Renal pelvis (tissue), 4 donors: Measurements from ENCODE around the gene TFPI. TPM values are rescaled to one million over a fixed set of nuclear protein-coding genes. Genes with fewer than 3 reads are reported as not detected.
"Not testable (repeated sequence)": the region's sequence is repeated elsewhere in the genome, so short reads cannot be mapped to it uniquely, and the experiment has no call there.

Source experiments
- DNase-seq: peaks from one replicate; pipeline ENCODE4 v3.0.0-alpha.2; 2013
- polyA plus RNA-seq, 3 donors: library from polyadenylated mRNA; unstranded; fragments of 120-200 nt; gene quantifications; one replicate each; pipeline ENCODE4 v1.2.1, GENCODE V29; 2013; ENCODE audit not compliant: insufficient read length in 3 of 3

Gene TFPI
- polyA plus RNA-seq, 3 donors, result 35.9 to 38.1 (median 36.0) TPM

DNA sequence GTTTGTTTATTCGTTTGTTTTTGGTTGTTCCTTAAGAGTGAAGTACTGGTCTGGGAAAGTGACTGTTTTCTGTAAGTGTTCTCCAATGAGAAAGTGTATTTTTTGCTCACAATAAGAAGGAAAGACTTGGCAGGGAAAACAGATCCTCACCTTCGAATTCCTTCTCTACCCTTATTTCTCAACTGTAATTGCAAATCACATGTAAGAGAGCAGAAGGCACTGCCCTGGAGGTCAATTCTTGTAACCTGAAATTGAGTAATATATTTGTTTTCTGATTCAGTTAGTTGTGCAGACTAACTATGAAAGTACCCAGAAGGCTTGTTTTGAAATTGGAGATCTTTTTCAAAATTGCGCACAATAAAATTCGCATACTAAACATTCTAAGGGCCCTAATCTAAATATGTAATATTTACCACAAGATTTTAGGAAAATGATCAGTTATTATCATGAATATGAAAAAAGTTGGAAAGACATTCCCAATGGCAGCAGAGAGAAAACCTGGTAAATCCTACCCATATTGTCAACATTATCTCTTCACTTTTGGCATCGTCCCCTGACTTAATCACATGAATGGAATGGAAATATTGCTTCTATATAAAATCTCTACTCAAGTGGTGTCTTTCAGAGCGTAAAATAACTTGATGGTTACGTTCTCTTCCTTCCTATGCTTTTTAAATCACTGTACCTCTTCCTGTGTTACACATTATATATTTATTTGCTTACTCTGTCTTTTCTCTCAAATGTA lies 24.1 kb downstream of the TFPI start:
- no peak for DNase-seq

DNA sequence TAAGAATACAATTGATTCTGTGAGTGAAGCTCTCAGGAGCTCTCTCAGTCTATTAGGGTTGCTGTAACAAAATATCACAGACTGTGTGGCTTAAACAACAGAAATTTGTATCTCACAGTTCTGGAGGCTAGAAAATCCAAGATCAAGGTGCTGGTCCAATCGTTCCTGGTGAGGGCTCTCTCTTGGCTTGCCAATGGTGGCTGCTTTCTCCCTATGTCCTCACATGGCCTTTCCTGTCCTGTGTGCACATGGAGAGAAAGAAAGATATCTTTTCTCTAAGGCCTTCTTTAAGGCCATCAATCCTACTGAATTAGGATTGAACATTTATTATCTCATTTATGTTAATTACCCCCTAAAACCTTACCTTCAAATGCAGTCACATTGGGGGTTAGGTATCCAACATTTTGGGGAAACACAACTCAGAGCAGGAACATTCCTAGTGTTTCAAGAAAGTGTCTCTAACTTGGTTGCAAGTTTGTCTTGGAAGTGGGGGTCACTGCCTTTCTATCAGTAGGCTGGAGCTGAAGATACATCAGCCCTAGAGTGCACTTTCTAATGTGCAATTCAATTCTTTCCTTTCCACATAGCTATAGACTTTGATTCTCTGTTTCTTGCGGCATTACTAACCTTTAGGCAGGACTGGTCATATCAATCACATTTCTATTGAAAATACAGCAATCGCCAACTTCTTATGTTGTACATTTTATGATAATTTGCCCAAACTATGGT lies 24.8 kb downstream of the TFPI start:
- no peak for DNase-seq

DNA sequence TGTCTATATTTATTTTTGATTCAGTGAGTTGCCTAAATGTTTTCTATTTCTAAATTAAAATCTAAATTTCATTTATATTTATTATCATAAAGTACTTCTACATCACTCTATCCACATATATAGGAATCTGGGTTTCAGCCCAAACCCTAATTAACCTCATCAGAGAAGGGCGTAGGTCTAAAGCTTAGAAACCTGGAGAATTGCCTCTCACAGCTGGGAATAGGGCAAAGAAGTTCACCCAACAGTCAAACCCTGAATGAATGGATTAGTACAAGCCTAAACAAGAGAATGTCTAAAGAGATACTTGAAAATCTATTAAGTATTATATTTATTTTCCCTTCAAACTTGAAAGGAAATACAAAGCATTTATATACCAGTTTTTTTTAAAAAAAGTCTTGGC lies 26.2 kb downstream of the TFPI start:
- DNase-seq, result no peak

DNA sequence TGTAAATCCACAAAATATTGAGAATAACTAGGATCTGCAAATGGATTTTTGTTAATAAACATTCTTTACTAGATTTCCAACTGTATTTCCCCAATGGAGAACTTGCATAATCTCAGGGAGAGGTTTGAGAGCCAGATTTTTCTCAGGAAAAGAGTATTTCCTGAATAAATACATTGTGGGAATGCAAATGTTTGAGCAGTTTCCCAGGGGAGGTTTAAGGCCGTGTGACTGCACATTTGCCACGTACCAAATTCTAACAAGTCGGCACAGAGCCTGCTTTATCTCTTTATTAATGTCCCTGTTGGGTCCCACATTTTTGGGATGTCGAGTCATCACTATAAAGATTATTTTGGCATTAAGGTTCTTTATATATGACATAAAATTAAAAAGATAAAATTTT lies 27.0 kb downstream of the TFPI start:
- no peak for DNase-seq

DNA sequence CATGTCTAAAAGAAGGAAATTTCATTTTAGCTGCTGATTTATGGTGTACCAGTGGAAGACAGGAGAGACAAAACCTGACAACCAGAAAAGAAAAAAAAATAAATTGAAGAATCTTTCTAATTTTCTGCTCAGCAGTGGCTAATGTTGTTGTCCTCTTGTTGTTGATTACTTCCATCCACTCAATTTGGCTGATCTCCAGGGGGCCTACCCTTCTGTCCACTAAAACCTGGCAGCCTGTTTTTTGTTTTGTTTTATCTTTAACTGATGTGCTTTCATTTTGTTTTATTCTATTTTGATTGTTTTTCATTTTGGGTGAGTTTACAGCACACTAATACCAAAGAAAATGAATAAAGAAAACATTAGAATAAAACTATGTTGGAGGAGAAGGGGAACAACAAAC lies 27.4 kb downstream of the TFPI start:
- no peak for DNase-seq

DNA sequence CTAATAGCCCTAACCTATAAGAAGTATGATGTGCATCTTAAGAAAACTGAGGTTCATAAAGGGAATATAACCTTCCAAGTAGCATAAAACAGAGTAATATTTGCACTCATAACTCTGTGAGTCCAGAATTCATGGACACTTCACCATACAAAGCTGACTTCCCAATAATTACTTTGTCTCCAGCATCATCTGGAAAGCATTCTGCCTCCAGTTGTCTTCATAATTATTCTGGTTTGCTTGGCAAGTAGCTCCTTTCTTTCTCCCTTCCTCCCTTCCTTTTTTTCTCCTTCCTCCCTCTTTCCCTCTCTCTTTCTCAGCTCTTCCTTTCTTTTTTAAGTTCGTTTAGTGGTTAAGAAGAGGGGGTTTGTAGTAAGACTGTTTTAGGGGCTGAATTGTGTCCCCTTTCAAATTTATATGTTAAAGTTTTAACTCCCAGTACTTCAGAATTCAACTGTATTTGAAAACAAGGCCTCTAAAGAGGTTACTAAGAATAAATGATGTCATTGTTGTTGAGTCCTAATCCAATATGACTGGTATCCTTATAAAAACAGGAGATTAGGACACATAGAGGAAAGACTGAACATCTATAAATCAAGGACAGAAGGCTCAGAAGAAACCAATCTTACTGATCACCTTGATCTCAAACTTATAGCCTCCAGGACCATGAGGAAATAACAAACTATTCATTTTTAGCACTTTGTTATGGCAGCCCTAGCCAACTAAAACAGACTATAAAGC lies 28.9 kb downstream of the TFPI start:
- DNase-seq, result no peak

DNA sequence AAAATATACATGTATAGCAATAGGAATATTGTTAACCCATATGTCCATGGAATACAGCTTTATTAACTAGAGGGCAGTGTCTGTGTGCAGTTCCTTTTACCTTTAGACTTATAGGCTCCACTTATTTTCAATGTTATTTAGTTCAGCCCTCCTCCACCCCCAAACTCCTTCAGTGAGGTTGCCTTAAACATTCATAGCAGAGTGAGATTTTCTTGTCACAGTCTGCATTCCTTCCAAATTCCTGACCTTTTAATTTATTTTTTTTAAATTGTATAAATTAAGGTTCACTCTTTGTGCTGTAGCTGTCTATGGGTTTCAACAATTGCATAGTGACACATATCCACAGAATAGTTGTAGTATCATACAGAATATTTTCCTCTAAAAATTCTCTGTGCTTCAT lies 30.9 kb downstream of the TFPI start:
- no peak for DNase-seq

DNA sequence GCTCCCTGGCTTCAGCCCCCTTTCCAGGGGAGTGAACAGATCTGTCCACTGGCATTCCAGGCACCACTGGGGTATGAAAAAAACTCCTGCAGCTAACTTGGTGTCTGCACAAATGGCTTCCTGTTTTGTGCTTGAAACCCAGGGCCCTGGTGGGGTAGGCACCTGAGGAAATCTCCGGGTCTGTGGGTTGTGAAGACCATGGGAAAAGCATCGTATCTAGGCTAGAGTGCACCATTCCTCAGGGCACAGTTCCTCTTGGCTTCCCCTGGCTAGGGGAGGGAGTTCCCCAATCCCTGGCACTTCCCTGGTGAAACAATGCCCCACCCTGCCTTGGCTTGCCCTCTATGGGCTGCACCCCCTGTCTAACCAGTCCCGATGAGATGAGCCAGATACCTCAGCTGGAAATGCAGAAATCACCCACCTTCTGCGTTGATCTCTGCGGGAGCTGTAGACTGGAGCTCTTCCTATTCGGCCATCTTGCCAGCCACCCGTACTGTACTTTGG lies 34.1 kb downstream of the TFPI start:
- no peak for DNase-seq

DNA sequence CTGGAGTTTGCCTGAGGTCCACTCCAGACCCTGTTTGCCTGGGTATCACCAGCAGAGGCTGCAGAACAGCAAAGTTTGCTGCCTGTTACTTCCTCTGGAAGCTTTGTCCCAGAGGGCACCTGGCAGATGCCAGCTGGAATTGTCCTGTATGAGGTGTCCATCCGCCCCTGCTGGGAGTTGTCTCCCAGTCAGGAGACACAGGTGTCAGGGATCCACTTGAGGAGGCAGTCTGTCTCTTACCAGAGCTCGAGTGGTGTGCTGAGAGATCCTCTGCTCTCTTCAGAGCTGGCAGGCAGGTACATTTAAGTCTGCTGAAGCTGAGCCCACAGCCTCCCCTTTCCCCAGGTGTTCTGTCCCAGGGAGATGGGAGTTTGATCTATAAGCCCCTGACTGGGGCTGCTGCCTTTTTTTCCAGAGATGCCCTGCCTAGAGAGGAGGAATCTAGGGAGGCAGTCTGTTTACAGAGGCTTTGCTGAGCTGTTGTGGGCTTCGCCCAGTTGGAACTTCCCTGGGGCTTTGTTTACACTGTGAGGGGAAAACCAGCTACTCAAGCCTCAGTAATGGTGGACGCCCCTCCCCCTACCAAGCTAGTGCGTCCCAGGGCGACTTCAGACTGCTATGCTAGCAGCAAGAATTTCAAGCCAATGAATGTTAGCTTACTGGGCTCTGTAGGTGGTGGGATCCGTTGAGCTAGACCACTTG lies 34.7 kb downstream of the TFPI start:
- no peak for DNase-seq

DNA sequence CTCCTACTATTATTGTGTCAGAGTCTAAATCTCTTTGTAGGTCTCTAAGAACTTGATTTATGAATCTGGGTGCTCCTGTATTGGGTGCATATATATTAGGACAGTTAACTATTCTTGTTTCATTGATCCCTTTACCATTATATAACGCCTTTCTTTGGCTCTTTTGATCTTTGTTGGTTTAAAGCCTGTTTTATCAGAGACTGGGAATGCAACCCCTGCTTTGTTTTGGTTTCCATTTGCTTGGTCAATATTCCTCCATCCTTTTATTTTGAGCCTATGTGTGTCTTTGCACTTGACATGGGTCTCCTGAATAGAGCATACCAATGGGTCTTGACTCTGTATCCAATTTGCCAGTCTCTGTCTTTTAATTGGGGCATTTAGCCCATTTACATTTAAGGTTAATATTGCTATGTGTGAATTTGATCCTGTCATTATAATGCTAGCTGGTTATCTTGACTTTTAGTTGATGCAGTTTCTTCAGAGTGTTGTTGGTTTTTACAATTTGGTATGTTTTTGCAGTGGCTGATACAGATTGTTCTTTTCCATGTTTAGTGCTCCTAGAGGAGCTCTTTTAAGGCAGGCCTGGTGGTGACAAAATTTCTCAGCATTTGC lies 36.4 kb downstream of the TFPI start:
- DNase-seq, result not testable (repeated sequence)

DNA sequence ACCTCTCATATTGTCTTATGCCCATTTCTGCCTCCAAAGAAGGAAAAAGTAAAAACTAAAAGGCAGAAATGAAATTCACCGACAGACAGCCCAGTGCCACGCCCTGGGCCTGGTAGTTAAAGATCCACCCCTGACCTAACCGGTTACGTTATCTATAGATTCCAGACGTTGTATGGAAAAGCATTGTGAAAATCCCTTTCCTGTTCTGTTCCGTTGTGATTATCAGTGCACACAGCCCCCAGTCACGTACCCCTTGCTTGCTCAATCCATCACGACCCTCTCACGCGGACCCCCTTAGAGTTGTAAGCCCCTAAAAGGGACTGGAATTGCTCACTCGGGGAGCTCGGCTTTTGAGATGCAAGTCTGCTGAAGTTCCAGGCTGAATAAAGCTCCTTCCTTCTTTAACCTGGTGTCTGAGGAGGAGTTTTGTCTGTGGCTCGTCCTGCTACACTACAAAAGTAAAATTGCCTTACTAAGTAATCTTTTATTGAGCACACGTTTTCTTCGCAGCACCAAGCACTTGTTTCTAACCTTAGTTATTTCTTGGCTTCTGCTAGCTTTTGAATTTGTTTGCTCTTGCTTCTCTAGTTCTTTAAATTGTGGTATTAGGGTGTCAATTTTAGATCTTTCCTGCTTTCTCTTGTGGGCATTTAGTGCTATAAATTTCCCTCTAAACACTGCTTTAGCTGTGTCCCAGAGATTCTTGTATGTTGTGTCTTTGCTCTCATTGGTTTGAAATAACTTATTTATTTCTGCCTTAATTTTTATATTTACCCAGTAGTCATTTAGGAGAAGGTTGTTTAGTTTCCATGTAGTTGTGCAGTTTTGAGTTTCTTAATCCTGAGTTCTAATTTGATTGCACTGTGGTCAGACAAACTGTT lies 37.4 kb downstream of the TFPI start:
- not testable (repeated sequence) for DNase-seq

DNA sequence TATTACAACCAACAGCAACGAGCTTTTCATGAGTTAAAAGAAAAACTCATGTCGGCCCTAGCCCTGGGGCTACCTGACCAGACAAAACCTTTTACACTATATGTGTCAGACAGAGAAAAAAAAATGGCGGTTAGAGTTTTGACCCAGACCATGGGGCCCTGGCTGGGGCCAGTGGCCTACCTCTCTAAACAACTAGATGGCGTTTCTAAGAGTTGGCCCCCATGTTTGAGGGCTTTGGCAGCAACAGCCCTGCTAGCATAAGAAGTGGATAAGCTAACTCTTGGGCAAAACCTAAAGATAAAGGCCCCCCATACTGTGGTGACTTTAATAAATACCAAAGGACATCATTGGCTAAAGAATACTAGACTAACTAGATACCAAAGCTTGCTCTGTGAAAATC lies 39.3 kb downstream of the TFPI start:
- DNase-seq, result no peak

DNA sequence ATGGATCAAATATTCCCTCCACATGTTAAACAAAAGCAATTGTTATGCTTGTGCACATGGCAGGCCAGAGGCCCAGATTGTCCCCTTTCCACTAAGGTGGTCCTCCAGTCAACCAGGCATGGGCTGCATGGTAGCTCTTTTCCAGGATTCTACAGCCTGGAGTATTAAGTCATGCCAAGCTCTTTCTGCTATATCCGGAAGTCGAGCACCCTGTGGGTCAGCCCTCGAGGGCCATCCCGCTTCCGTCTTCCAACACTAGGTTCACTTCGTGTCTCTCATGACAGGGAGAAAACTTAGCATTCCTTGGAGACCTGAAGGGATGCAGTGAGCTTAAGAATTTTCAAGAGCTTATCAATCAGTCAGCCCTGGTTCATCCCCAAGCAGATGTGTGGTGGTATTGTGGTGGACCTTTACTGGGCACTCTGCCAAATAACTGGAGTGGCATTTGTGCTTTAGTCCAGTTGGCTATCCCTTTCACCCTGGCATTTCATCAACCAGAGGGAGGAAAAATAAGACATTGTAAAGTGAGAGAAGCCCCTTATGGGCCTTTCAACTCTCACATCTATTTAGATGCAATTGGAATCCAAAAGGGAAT lies 39.9 kb downstream of the TFPI start:
- DNase-seq, result not testable (repeated sequence)

DNA sequence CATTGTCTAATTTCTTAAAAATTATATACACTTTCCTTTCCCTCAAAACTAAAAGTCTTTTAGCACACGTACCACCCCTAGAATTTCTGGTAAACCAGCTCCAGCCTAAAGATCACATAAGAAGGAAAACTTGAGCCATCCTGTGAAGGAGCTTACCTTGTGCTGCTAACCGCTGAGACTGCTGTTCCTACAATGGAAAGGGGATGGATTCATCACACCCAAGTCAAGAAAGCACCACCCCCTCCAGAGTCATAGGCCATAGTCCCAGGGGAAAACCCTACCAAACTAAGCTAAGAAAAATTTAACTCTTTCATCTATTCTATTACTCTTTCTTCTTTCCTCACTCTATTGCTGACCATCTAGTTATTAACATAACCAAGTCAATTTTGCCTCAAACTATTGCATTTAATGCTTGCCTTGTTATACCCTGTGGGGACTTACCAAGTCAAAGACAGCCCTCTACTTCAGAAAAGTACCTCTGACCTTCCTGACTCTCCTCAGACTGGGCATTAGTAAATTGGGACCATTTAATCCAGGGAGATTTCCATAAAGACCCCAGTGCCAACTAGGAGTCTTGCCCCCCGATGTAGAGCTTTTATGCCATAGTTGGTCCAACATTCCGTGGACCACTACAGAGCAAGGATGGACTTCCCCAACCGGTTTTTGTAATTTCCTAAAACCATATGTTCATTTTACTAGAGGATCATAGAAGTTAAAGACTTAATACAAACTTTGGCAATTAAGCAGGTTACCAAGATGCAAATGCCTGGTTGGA lies 40.6 kb downstream of the TFPI start:
- not testable (repeated sequence) for DNase-seq

DNA sequence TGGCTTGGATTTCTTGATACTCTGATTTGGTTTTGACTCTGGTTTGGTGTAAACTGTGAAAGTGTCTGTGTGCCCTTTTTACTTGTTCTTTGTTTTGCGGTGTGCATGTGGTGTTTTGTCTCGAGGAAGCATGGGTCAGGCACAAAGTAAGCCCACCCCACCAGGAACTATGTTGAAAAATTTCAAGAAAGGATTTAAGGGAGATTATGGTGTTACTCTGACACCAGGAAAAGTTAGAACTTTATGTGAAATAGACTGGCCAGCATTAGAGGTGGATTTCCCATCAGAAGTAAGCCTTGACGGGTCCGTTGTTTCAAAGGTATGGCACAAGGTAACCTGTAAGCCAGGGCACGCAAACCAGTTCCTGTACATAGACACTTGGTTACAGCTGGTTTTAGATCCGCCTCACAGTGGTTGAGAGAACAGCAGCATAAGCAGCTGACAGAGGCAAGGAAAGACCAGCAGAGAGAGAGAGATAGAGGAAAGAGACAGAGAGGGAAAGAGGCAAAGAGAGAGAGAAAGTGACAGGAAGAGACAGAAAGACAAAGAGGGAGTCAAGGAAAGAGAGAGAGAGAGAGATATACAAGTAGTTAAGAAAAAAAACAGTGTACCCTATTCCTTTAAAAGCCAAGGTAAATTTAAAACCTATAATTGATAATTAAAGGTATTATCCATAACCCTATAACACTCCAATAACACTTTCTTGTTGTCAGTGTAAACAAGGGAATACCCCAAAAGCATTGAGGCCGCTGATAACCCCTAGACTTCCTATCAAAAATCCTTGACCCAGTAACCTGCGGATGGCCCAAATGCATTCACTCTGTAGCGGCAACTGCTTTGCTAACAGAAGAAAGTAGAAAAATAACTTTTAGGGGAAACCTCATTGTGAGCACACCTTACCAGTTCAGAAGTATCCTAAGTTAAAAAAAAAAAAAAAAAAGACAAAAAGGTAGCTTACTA lies 42.6 kb downstream of the TFPI start:
- DNase-seq, result no peak

DNA sequence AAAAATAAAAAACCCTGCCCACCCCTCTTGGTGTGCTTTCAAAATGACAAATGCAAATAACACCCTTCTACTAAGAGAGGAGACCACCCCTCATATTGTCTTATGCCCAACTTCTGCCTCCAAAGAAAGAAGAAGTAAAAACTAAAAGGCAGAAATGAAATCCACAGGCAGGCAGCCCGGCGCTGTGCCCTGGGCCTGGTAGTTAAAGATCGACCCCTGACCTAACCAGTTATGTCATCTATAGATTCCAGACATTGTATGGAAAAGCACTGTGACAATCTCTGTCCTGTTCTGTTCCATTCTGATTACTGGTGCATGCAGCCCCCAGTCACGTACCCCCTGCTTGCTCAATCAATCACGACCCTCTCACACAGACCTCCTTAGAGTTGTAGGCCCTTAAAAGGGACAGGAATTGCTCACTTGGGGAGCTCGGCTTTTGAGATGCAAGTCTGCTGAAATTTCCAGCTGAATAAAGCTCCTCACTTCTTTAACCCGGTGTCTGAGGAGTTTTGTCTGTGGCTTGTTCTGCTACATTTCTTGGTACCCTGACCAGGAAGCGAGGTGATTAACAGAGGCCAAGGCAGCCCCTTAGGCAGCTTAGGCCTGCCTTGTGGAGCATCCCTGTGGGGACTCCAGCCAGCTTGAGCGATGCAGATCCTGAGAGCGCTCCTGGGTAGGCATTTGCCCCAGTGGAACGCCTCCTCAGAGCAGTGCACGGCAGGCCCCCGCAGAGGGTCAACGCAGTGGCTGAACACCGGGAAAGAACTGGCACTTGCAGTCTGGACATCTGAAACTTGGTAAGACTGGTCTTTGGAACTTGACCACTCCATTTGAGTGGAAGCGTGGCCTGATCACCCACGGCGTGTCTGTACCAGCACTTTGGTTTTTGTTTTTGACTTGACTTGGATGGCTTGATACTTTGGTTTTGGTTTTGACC lies 43.5 kb downstream of the TFPI start:
- not testable (repeated sequence) for DNase-seq
